Fibroblast of upper back skin (primary cell): Measurements from ENCODE around the gene HBS1L.

Source experiments
- DNase-seq: peaks from one replicate; pipeline ENCODE4 v3.0.0-alpha.2; 2013

Gene HBS1L

GRCh38 chr6:135030532-135031178, 24.0 kb downstream of the HBS1L start:
- peak; percentile 10 for DNase-seq

GRCh38 chr6:135030056-135030473, 24.6 kb downstream of the HBS1L start:
- DNase-seq: no peak

- DNase-seq: no peak
Observed at GRCh38 chr6:135025775-135026174, 28.8 kb downstream of the HBS1L start.

GRCh38 chr6:135025175-135025574, 29.4 kb downstream of the HBS1L start:
- DNase-seq: no peak

GRCh38 chr6:135022050-135022697, 32.4 kb downstream of the HBS1L start:
- DNase-seq: no peak

- no peak for DNase-seq
Observed at GRCh38 chr6:135021310-135022049, 33.1 kb downstream of the HBS1L start.

DNA sequence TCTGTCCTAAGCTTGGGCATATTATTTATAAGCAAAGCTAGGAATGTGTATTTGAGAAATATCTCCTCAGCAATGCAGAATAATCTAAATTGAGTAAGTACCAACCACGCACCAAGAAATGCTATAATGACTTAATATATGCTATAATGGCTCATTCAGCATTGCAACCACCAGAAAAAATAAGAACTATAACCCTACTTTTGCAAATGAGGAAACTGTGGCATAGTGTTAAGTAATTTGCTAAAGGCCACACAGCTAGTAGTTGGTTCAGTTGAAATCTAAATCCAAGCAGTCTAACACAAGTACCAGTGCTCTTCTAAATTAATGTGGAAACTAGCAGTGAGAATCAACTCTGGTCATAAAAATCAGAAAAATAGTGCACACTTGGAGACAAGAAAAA, 35.7 kb downstream of the HBS1L start:
- DNase-seq: no peak

- DNase-seq: no peak
Observed at GRCh38 chr6:135018052-135018451, 36.6 kb downstream of the HBS1L start.

- no peak for DNase-seq
Observed at GRCh38 chr6:135014353-135014832, 40.2 kb downstream of the HBS1L start.

DNA sequence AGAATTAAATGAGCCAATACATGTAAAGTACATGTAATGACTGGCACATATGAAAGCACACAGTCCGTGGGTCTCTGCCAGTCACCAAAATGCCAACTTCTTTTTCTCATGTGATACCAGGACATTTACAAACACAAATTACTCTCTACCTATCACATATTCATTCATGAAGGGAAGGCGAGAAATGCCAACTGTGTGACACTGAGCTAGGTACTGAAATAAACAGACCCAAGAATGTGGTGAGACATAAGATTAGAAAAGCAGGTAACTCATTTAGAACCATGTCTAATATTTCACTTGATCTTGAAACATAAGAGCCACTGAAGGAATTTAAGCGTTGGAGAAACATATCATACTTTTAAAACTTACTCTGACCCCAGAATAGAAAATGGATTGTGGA, 41.4 kb downstream of the HBS1L start:
- no peak for DNase-seq

DNA sequence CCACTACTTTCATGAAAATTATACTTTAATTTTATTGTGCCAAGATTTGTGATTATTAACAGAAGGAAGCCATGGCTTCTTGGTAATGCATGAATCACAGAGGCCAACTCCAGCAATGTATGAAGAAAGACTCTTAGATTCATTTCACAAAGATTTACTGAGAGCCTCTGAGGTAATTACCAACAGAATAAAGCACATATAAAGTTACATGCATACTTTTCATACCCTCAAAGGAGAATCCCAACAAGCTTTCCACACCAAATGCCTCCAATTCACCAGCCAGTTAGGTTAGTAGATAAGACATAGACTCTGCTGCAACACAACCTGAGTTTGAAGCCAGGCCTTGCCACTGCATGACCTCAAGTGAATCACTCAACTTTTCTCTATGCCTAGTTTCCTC, 41.9 kb downstream of the HBS1L start:
- DNase-seq: peak; percentile 56

GRCh38 chr6:135012349-135012748, 42.3 kb downstream of the HBS1L start:
- DNase-seq: no peak

- DNase-seq: no peak
Observed at GRCh38 chr6:135008941-135009290, 45.7 kb downstream of the HBS1L start.

- no peak for DNase-seq
Observed at GRCh38 chr6:135008072-135008940, 46.3 kb downstream of the HBS1L start.

DNA sequence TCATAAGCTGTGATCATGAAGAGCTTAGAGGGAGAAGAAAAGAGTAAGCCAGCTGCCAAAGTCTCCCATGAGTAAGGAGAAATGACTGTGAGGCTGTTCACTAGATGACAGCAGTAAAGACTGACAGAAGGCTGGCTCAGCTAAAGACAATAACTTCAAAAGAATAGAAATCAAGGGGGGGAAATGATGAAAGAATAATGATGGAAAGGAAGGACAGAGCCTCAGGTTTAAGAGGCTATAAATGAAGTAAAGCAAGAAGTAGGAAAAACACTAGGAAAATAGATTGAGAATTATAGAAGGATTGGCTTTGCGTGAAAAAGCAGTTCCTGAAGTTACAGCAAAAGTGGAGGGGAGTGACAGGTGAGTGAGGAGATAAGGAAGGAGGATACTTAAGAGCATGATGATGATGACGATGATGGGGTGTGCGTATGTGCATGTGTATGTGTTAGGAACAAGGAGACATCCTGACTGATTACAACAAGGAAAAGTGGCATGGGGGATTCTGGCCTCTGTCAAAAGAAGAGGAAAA, 48.2 kb downstream of the HBS1L start:
- DNase-seq: peak; percentile 3

DNA sequence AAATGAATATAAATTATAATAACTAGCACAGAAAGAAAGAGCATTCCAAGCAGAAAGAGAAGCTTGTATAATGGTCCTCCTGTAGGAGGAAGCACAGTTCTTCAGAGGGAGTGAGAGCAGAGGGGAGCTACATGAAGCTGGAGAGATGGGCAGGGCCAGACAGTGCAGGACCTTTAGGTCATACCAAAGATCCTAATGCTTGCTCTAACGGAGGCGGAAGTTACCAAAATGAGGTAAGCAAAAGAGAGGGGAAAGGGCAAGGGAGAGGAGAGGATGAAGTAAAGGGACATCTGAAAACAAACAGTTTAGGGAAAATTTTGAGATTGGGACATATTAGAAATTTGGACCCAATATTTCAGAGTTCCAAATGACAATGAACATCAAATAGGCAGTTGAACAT, 50.2 kb downstream of the HBS1L start:
- DNase-seq: no peak

- no peak for DNase-seq
Observed at GRCh38 chr6:135002974-135003703, 51.5 kb downstream of the HBS1L start.

GRCh38 chr6:135002229-135002844, 52.3 kb downstream of the HBS1L start:
- DNase-seq: peak; percentile 19

DNA sequence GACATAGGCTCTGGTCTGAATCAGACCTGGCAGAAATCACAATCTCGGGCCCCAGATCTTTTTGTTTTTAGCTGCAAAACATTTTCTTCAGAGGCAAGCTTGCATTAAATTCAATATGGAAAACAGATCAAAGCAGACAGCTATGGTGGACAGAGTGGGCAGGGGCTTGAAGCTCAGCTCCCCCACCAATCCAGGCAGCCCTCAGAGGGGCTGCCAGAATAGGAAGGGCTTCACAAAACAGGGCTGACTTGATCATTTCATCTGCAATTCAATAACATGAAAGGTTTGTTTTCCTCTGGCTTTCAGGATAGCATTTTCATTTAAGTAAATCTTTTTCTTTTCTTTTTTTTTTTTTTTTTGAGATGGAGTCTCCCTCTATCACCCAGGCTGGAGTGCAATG, 55.5 kb downstream of the HBS1L start:
- no peak for DNase-seq

DNA sequence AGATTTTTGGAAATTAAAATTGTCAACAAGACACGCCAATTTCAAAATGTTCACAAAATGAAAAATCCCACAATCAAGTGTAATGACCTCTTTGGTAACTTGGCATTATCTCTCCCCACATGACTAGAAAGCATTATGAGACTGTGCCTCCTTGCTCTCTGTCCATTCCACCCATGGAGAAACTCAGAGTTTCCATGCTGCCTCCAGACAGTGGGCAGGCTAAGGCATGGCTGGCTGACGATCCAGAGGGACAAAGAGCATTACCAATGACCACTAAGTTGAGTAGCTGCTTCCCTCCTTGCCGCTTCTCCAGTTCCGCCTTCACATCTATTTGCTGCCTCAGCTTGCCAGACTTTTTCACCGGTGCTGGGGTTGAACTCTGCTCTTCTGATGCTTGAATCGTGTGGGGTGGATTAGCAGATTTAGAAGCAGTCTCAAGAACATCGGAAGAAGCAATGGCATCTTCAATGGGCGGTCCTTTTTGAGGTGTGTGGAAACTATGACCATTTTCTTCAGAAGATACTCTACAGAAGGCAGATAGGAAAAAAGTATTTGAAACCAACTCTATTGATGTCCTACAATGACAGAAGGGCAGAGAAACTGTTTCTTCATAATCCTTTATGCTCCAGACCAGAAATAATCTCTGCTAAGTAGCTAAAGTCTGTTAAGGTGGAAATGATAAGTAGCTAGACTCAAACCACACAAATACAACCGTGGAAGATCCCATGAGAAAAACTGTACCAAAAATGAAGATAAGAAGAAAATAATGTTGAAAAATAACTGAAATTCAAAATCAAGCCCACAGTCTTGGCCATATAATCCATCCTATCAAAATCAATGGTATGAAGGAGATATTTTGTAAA, 57.3 kb downstream of the HBS1L start:
- DNase-seq: no peak

- no peak for DNase-seq
Observed at GRCh38 chr6:134995536-134995935, 59.1 kb downstream of the HBS1L start.
